Ammon's horn (tissue), 1 donor: Measurements from ENCODE around the gene PDZD8.

Experiments used
- DNase-seq: peaks from one replicate; pipeline ENCODE4 v3.0.0-alpha.2; 2016; ENCODE audit warnings: low spot score

PDZD8 gene, protein sequence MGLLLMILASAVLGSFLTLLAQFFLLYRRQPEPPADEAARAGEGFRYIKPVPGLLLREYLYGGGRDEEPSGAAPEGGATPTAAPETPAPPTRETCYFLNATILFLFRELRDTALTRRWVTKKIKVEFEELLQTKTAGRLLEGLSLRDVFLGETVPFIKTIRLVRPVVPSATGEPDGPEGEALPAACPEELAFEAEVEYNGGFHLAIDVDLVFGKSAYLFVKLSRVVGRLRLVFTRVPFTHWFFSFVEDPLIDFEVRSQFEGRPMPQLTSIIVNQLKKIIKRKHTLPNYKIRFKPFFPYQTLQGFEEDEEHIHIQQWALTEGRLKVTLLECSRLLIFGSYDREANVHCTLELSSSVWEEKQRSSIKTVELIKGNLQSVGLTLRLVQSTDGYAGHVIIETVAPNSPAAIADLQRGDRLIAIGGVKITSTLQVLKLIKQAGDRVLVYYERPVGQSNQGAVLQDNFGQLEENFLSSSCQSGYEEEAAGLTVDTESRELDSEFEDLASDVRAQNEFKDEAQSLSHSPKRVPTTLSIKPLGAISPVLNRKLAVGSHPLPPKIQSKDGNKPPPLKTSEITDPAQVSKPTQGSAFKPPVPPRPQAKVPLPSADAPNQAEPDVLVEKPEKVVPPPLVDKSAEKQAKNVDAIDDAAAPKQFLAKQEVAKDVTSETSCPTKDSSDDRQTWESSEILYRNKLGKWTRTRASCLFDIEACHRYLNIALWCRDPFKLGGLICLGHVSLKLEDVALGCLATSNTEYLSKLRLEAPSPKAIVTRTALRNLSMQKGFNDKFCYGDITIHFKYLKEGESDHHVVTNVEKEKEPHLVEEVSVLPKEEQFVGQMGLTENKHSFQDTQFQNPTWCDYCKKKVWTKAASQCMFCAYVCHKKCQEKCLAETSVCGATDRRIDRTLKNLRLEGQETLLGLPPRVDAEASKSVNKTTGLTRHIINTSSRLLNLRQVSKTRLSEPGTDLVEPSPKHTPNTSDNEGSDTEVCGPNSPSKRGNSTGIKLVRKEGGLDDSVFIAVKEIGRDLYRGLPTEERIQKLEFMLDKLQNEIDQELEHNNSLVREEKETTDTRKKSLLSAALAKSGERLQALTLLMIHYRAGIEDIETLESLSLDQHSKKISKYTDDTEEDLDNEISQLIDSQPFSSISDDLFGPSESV

GRCh38 chr10:117375360-117376178, at the start of gene PDZD8:
PDZD8 (minus strand) TSS chr10:117375440; CDS start chr10:117375227, 213 bp downstream.
- DNase-seq = peak; percentile 96

GRCh38 chr10:117424171-117424570, 48.9 kb upstream of the PDZD8 start:
- no peak for DNase-seq

- DNase-seq = no peak
Observed at GRCh38 chr10:117421985-117422384, 46.7 kb upstream of the PDZD8 start.

DNA sequence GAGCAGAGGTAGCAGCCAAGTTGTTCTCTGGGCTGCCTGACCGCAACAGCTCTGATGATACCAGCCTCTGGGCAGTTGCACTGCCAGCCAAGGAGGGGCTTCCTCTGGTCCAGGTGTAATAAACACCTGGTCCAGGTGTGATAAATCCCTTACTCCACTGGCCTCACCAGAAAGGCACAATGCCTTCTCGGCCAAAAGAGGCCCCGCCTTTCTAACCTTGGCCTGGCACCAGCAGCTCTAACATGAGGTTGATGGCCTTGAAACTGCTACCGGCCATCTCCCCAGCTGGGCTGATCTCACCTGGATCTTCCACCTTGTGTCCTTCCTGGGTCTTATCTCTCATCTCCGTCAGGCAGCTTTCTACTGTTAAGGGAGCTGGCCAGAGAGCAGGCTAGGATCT, 45.5 kb upstream of the PDZD8 start:
- no peak for DNase-seq

DNA sequence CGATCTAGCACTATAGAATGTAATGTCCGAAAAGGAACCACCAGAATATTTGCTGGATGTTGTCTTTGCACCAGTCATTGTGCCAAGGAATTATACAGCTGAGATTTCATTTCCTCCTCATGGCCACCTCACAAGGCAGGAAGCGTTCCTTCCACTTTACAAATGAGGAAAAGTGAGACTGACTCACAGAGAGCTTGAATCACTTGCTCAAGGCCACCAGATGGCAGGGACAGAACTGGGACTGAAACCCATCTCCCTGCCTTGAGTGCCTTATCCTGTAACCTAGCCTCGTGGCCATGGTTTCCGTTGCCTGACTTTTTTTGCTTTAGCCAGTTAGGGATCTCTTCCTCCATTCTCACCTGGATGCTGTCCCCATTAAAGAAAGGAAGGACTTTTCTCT, 44.7 kb upstream of the PDZD8 start:
- DNase-seq = no peak

GRCh38 chr10:117419159-117419558, 43.9 kb upstream of the PDZD8 start:
- DNase-seq = no peak

DNA sequence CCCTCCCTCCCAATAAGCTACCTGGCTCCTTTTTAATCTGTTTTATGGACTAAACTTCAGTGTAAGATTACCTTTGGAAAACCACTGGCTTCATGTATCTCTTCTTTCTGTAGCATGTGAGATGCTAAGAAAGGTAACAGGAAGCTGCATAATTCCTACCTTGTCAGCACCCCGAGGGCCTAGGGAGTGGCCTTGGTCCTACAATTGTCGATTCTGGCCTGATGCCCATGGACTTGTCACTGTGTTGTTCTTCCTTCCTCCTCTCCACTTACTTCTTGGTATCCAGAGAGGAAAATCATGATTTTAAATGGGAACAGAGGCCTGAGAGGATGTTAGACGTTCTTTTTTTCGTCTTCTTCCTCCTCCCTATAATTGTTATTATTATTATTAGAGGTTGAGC, 42.9 kb upstream of the PDZD8 start:
- DNase-seq = no peak

- DNase-seq = no peak
Observed at GRCh38 chr10:117417196-117417595, 42.0 kb upstream of the PDZD8 start.

DNA sequence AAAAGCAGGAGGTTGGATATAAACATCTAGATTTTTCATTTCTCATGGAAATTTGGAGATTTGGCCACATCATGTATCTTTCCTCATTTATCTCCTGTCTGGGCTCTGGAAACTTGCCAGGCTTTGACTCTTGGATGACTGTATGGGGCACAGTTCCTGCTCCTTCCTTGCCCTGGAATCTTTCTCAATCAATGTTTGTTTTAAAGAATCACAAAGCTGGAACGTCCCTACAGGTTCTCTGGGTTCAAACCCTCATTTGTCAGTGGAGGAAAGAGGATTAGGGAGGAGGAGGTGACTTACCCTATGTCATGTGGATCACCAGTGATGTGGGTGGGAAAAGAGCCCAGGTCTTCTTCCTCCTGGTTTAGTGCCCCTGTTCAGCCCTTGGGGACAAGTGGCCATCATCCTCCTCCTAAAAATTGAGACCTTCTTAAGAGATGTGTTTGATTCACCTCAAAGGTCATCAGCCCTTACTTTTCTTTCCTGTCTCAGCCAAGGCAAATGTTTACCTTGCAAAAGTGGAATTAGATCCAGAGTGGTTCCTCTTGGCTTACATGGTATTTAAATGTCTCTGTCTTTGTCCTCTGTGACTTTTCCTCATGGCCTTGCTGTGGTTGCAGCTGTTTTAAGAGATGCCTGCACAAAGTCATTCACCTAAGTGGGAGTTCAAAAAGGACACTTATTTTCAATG, 38.8 kb upstream of the PDZD8 start:
- no peak for DNase-seq

DNA sequence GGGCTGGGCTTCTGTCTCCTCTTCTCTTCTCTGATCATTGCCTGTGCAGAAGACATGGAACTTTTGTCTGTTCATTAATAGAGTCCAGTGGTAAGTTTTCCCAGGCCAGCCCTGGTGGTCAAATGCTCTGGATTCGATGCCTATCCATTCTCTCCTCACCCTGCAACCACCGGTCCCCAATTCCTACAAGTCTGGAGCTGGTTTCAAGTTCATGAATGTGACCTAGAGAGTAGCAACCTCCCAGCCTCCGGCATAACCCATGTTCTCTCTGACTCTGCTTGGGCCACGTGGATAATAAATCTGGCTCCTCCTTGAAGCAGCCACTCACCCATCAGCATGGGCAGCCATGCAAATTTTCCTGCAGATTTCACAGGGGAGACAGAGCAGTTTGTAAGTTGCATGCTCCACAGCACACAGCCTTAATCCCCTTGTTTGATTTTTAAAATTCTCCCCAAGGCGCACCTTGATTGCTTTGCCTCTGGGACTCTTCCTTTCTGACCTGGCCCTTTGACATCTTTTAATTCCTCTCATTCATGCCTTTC, 37.3 kb upstream of the PDZD8 start:
- no peak for DNase-seq

- no peak for DNase-seq
Observed at GRCh38 chr10:117411479-117412399, 36.5 kb upstream of the PDZD8 start.

DNA sequence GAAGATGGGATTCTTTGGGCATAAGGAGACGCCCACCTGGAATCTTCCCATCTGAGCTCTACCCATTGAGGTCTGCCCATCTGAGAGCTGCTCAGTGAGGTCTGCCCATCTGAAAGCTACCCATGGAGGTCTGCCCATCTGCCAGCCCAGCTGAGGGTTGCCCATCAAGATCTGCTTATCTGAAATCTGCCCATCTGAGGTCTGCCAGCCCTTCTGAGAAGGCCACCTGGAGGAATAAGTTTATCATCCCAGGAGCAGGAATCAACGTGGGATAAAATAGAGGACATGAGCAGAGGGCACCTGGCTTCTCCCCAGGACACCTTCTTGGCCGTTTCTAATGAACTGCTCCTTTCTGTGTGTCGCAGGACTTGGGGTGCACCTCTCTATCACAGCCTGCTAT, 35.3 kb upstream of the PDZD8 start:
- no peak for DNase-seq

GRCh38 chr10:117409549-117410305, 34.5 kb upstream of the PDZD8 start:
- DNase-seq = no peak

GRCh38 chr10:117408436-117409384, 33.5 kb upstream of the PDZD8 start:
- no peak for DNase-seq

GRCh38 chr10:117405730-117406129, 30.5 kb upstream of the PDZD8 start:
- no peak for DNase-seq

DNA sequence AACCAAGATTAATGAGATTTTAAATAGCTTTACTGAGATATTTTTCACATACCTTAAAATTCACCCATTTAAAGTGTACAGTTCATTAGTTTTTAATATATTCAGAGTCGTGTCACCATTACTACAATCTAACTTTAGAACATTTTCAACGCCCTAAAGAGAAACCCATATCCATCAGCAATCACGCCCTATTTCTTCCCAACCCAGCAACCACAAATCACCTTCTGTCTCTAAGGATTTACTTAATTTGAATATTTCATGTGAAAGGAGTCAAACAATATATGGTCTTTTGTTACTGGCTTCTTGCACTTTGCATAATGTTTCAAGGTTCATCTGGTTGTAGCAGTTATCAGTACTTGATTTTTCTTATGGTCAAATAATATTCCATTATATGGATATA, 25.1 kb upstream of the PDZD8 start:
- DNase-seq = no peak

DNA sequence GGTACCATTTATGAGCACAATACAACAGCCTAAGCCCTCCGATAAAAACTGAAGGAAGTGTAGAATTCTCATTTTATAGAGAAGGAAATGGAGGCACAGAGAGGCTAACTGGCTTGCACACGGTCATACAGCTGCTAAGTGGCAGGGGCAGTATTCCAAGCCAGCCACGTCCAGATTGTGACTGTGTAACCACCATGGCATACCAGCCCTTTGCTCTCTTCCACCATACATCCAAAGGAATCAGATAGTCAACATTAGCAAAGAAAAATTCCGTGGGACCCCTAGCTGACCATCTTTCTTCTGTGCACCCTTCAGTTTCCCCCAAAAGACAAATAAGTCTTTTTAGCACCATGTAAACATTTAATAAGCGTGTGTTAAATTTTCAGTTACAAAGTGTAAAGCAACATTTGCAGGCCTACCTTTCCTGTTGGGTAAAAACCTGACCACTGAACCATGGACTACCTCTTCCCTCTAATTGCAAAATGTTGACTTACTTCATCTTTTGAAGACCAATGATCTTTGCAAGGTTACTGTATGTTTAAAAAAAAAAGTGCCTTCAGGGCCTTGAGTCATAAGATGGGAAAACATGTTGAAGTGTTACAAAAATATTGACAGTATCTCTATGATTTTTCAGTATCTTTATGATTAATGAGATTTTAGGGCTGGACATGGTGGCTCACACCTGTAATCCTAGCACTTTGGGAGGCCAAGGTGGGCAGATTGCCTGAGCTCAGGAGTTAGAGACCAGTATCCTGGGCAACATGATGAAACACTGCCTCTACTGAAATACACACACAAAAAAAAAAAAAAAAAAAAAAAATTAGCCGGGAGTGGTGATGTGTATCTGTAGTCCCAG, 24.3 kb upstream of the PDZD8 start:
- no peak for DNase-seq
